ENCODE data around the gene PDGFA.

DNA sequence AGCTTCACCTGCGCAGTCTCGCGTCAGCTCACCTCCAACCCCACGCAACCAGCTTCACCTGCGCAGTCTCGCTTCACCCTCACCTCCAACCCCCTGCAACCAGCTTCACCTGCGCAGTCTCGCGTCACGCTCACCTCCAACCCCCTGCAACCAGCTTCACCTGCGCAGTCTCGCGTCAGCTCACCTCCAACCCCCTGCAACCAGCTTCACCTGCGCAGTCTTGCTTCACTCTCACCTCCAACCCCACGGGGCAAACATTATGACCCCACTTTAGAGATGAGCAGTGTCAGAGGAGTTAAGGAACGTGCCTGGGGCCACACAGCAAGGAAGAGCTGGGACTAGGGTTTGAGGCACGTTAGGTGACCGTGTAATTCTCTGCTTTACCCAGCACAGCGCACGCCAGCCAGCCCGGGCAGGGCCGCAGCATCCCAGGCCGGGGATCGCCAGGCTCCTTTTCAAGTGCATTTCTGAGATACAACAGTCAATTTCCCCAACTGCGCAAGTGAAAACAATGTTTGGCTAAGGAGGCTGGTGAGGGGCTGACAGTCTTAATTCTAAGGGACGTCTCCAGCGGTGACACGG is 22.6 kb upstream of the PDGFA start:
- TF ChIP-seq, protein P1, sequence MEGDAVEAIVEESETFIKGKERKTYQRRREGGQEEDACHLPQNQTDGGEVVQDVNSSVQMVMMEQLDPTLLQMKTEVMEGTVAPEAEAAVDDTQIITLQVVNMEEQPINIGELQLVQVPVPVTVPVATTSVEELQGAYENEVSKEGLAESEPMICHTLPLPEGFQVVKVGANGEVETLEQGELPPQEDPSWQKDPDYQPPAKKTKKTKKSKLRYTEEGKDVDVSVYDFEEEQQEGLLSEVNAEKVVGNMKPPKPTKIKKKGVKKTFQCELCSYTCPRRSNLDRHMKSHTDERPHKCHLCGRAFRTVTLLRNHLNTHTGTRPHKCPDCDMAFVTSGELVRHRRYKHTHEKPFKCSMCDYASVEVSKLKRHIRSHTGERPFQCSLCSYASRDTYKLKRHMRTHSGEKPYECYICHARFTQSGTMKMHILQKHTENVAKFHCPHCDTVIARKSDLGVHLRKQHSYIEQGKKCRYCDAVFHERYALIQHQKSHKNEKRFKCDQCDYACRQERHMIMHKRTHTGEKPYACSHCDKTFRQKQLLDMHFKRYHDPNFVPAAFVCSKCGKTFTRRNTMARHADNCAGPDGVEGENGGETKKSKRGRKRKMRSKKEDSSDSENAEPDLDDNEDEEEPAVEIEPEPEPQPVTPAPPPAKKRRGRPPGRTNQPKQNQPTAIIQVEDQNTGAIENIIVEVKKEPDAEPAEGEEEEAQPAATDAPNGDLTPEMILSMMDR (conservative IDR thresholded peaks at IDR 0.05; ENCODE audit: low read length), result no peak
- TF ChIP-seq EZH2phosphoT487 (IDR thresholded peaks at IDR 0.05; ENCODE audit: borderline replicate concordance, low read depth, low read length), result no peak
